ENCODE results near the gene NFAT5. TPM values are rescaled to one million over a fixed set of nuclear protein-coding genes. Genes with fewer than 3 reads are reported as not detected.

The NFAT5 gene
- total RNA-seq, 4 donors from 2014 or later = 49.8 to 64.3 (median 58.6) TPM

GRCh38 chr16:69718111-69718764 lies 152.5 kb downstream of the NFAT5 start:
- TF ChIP-seq, protein P1, sequence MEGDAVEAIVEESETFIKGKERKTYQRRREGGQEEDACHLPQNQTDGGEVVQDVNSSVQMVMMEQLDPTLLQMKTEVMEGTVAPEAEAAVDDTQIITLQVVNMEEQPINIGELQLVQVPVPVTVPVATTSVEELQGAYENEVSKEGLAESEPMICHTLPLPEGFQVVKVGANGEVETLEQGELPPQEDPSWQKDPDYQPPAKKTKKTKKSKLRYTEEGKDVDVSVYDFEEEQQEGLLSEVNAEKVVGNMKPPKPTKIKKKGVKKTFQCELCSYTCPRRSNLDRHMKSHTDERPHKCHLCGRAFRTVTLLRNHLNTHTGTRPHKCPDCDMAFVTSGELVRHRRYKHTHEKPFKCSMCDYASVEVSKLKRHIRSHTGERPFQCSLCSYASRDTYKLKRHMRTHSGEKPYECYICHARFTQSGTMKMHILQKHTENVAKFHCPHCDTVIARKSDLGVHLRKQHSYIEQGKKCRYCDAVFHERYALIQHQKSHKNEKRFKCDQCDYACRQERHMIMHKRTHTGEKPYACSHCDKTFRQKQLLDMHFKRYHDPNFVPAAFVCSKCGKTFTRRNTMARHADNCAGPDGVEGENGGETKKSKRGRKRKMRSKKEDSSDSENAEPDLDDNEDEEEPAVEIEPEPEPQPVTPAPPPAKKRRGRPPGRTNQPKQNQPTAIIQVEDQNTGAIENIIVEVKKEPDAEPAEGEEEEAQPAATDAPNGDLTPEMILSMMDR (IDR thresholded peaks at IDR 0.05; ENCODE audit: low read depth) = no peak

GRCh38 chr16:69720822-69721430 lies 155.2 kb downstream of the NFAT5 start:
- TF ChIP-seq, protein P1 (IDR thresholded peaks at IDR 0.05; ENCODE audit: low read depth) = no peak

- TF ChIP-seq, protein P1 (IDR thresholded peaks at IDR 0.05; ENCODE audit: low read depth) = no peak
Measured at GRCh38 chr16:69721441-69721957, 155.7 kb downstream of the NFAT5 start.

- TF ChIP-seq, protein P1 (IDR thresholded peaks at IDR 0.05; ENCODE audit: low read depth) = no peak
Measured at GRCh38 chr16:69724414-69724873, 158.7 kb downstream of the NFAT5 start.

- TF ChIP-seq, protein P1 (IDR thresholded peaks at IDR 0.05; ENCODE audit: low read depth) = no peak
Measured at GRCh38 chr16:69724981-69725479, 159.3 kb downstream of the NFAT5 start.

DNA sequence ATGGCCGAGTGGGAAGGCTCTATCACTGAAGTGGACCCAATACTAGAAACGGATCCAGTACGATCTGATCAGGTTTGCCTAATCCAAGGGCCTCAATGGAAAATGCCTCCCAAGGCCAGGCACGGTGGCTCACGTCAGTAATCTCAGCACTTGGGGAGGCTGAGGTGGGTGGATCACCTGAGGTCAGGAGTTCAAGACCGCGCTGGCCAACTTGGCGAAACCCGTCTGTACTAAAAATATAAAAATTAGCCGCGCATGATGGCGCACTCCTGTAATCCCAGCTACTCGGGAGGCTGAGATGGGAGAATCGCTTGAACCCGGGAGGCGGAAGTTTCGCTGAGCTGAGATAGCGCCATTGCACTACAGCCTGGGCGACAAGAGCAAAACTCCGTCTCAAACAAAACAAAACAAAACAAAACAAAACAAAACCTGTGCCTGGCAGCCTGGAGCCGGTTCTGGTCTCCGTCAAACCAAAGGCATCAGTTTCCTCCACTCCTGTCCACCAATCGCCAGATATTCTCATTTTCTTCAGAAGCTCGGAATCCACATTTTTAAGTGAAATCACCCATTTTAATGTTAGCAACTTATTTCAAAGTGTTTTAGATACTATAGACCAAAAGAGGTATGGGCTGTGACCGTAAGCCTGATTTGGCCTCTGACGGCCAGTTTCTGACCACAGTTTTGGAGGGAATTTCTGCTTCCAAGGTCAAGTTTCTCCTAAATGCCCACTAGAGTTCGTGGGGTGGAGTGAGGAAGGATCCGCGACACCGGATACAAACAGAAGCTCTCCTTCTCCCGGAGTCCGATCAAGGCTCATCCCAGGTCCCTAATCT lies 159.9 kb downstream of the NFAT5 start:
- TF ChIP-seq, protein P1 (IDR thresholded peaks at IDR 0.05; ENCODE audit: low read depth) = no peak
